ENCODE results near the gene ZNF326. TPM values are rescaled to one million over a fixed set of nuclear protein-coding genes. Genes with fewer than 3 reads are reported as not detected.
A peak's percentile ranks its signal among the peaks of the same experiment; 100 is the strongest.

ZNF326 gene
- total RNA-seq, 2 experiments from 2014 or later: 56.2 to 58.7 TPM

GRCh38 chr1:89998306-89998705, 3.4 kb downstream of the ZNF326 start:
- CTCF ChIA-PET: no interaction called here
- H3K9me3 Mint-ChIP-seq: no peaks in the 10 kb centered on the region
- intact Hi-C loops (cut with DNase I, micrococcal nuclease): loop anchor here in 1 of 2 experiments (10.0 kb wide), 1 partner anchor 1314 kb away; the partner anchor contains the start of gene PKN2

GRCh38 chr1:89999208-89999607, 4.3 kb downstream of the ZNF326 start:
- ATAC-seq (ENCODE audit: poor library complexity) (no peak), DNase-seq (no peak)
- H3K9me3 Mint-ChIP-seq: no peaks in the 10 kb centered on the region
- CTCF ChIA-PET: no interaction called here
- Histone ChIP-seq H3K27me3 (ENCODE audit: control insufficient read depth in 1 of 2, insufficient read depth in 2 of 2, low read length in 2 of 2) (no peaks in the 10 kb centered on the region), H3K9me3 (ENCODE audit: control insufficient read depth in 1 of 2, insufficient read depth in 1 of 2, low read length in 2 of 2) (no peaks in the 10 kb centered on the region), H3K4me3 (ENCODE audit: low read length) (no peak overlapping the region), H3K27ac (ENCODE audit: low read depth in 1 of 2, low read length in 2 of 2) (no peak overlapping the region), H3K4me1 (ENCODE audit: insufficient read depth, low read length) (peaks cover 14% of the 10 kb centered on the region), H3K36me3 (ENCODE audit: insufficient read depth, low read length) (peaks cover 5% of the 10 kb centered on the region)
- intact Hi-C loops (cut with DNase I, micrococcal nuclease): loop anchor here in 1 of 2 experiments (10.0 kb wide), 1 partner anchor 1314 kb away; the partner anchor contains the start of gene PKN2
- no peak overlapping the region for H3K27ac Mint-ChIP-seq
- no peak overlapping the region for H3K4me3 Mint-ChIP-seq
- no peaks in the 10 kb centered on the region for H3K27me3 Mint-ChIP-seq
- POLR2A ChIA-PET: no interaction called here
- peaks cover 48% of the 10 kb centered on the region for H3K36me3 Mint-ChIP-seq (ENCODE audit: low read depth)
- TF ChIP-seq CTCF (IDR thresholded peaks at IDR 0.05): no peak
- peaks cover 66% of the 10 kb centered on the region for H3K4me1 Mint-ChIP-seq (ENCODE audit: low read depth)

More at GRCh38 chr1:89998306-89998705, 3.4 kb downstream of the ZNF326 start:
- H3K27me3 ChIP-seq (ENCODE audit: control insufficient read depth in 1 of 2, insufficient read depth in 2 of 2, low read length in 2 of 2): no peaks in the 10 kb centered on the region
- TF ChIP-seq CTCF (IDR thresholded peaks at IDR 0.05): no peak
- ATAC-seq (ENCODE audit: poor library complexity) (no peak), DNase-seq (no peak)
- H3K4me3 ChIP-seq (ENCODE audit: low read length): no peak overlapping the region
- Mint-ChIP-seq H3K4me1 (ENCODE audit: low read depth) (peaks cover 59% of the 10 kb centered on the region), H3K4me3 (peak overlapping the region; percentile 48), H3K36me3 (ENCODE audit: low read depth) (peaks cover 41% of the 10 kb centered on the region), H3K27ac (no peak overlapping the region), H3K27me3 (no peaks in the 10 kb centered on the region)
- peaks cover 5% of the 10 kb centered on the region for H3K36me3 ChIP-seq (ENCODE audit: insufficient read depth, low read length)
- H3K9me3 ChIP-seq (ENCODE audit: control insufficient read depth in 1 of 2, insufficient read depth in 1 of 2, low read length in 2 of 2): no peaks in the 10 kb centered on the region
- H3K4me1 ChIP-seq (ENCODE audit: insufficient read depth, low read length): peaks cover 17% of the 10 kb centered on the region
- POLR2A ChIA-PET: no interaction called here
- no peak overlapping the region for H3K27ac ChIP-seq (ENCODE audit: low read depth in 1 of 2, low read length in 2 of 2)

- CTCF ChIA-PET: no interaction called here
- H3K36me3 Mint-ChIP-seq (ENCODE audit: low read depth): peaks cover 49% of the 10 kb centered on the region
- H3K27ac Mint-ChIP-seq: no peak overlapping the region
- no peaks in the 10 kb centered on the region for H3K9me3 Mint-ChIP-seq
- intact Hi-C loops (cut with DNase I, micrococcal nuclease): loop anchor here in 1 of 2 experiments (10.0 kb wide), 1 partner anchor 1315 kb away; the partner anchor contains the start of gene PKN2
- Histone ChIP-seq H3K4me1 (ENCODE audit: insufficient read depth, low read length) (peaks cover 11% of the 10 kb centered on the region), H3K9me3 (ENCODE audit: control insufficient read depth in 1 of 2, insufficient read depth in 1 of 2, low read length in 2 of 2) (no peaks in the 10 kb centered on the region), H3K27ac (ENCODE audit: low read depth in 1 of 2, low read length in 2 of 2) (no peak overlapping the region), H3K4me3 (ENCODE audit: low read length) (no peak overlapping the region), H3K36me3 (ENCODE audit: insufficient read depth, low read length) (peaks cover 5% of the 10 kb centered on the region), H3K27me3 (ENCODE audit: control insufficient read depth in 1 of 2, insufficient read depth in 2 of 2, low read length in 2 of 2) (no peaks in the 10 kb centered on the region)
- POLR2A ChIA-PET: no interaction called here
- no peak overlapping the region for H3K4me3 Mint-ChIP-seq
- no peak for ATAC-seq (ENCODE audit: poor library complexity)
- no peak for TF ChIP-seq CTCF (IDR thresholded peaks at IDR 0.05)
- peaks cover 67% of the 10 kb centered on the region for H3K4me1 Mint-ChIP-seq (ENCODE audit: low read depth)
- DNase-seq: no peak
- H3K27me3 Mint-ChIP-seq: no peaks in the 10 kb centered on the region
Observed at GRCh38 chr1:89999628-90000027, 4.7 kb downstream of the ZNF326 start.
